GM23338 (cell line): ENCODE results near the gene DMRTC2. TPM values are rescaled to one million over a fixed set of nuclear protein-coding genes. Genes with fewer than 3 reads are reported as not detected.

ENCODE experiments used
- ATAC-seq: fragments of 200-7000 bp; cut with Tn5 transposase; 3 replicates; pipeline ENCODE4 v1.9.1; 2020
- DNase-seq: peaks from one replicate; pipeline ENCODE4 v3.0.0-alpha.2; 2015; ENCODE audit warnings: low spot score
- H2AFZ ChIP-seq: fragments of 200-600 bp; sonication (generic); 2 replicates; pipeline ENCODE4 v1.8.0; 2016; ENCODE audit warnings: antibody characterized with exemption, mild to moderate bottlenecking, moderate library complexity
- H3F3A ChIP-seq: fragments of 200-600 bp; sonication (generic); replicated peaks from 2 replicates; pipeline ENCODE4 v1.8.0; 2017; ENCODE audit warnings: antibody characterized with exemption, mixed run types, low read depth
- H3K27ac ChIP-seq: fragments of 200-600 bp; sonication (generic); 2 replicates; pipeline ENCODE4 v1.6.1; 2016; ENCODE audit warnings: low read depth
- H3K27me3 ChIP-seq: fragments of 200-600 bp; sonication (generic); 2 replicates; pipeline ENCODE4 v1.8.0; 2016; ENCODE audit warnings: mild to moderate bottlenecking, mixed run types, moderate library complexity; ENCODE audit not compliant: insufficient read depth
- H3K36me3 ChIP-seq: fragments of 200-600 bp; sonication (generic); 2 replicates; pipeline ENCODE4 v1.8.0; 2016; ENCODE audit warnings: mild to moderate bottlenecking; ENCODE audit not compliant: insufficient read depth
- H3K4me1 ChIP-seq: fragments of 200-600 bp; sonication (generic); 2 replicates; pipeline ENCODE4 v1.8.0; 2016; ENCODE audit warnings: mild to moderate bottlenecking, moderate library complexity; ENCODE audit not compliant: insufficient read depth
- H3K4me2 ChIP-seq: fragments of 200-600 bp; sonication (generic); 2 replicates; pipeline ENCODE4 v1.7.1; 2017; ENCODE audit warnings: mixed run types
- H3K4me3 ChIP-seq: fragments of 200-600 bp; sonication (generic); 2 replicates; pipeline ENCODE4 v1.6.1; 2016; ENCODE audit warnings: mixed run types
- H3K79me2 ChIP-seq: fragments of 200-600 bp; sonication (generic); replicated peaks from 2 replicates; pipeline ENCODE4 v1.8.0; 2017; ENCODE audit warnings: mild to moderate bottlenecking; ENCODE audit not compliant: insufficient read depth
- H3K9me2 ChIP-seq: fragments of 200-600 bp; sonication (generic); 2 replicates; pipeline ENCODE4 v1.8.0; 2017; ENCODE audit not compliant: insufficient read depth
- H4K20me1 ChIP-seq: fragments of 200-600 bp; sonication (generic); replicated peaks from 2 replicates; pipeline ENCODE4 v1.8.0; 2017; ENCODE audit warnings: mild to moderate bottlenecking; ENCODE audit not compliant: insufficient read depth
- H3K27ac Mint-ChIP-seq: 2 replicates; pipeline ENCODE4 v1.8.0; 2020; ENCODE audit warnings: inconsistent platforms, mild to moderate bottlenecking, moderate library complexity, mixed read lengths
- H3K27me3 Mint-ChIP-seq: 3 replicates; pipeline ENCODE4 v1.8.0; 2022; ENCODE audit warnings: low read depth, mild to moderate bottlenecking, moderate library complexity, mixed read lengths, inconsistent platforms; ENCODE audit not compliant: insufficient read depth, poor library complexity
- H3K36me3 Mint-ChIP-seq: 3 replicates; pipeline ENCODE4 v1.8.0; 2021; ENCODE audit warnings: low read depth, mild to moderate bottlenecking, inconsistent platforms, moderate library complexity, mixed read lengths
- H3K4me1 Mint-ChIP-seq: 3 replicates; pipeline ENCODE4 v1.8.0; 2020; ENCODE audit warnings: mild to moderate bottlenecking, inconsistent platforms, mixed read lengths
- H3K4me3 Mint-ChIP-seq: 3 replicates; pipeline ENCODE4 v1.8.0; 2021; ENCODE audit warnings: moderate library complexity, mild to moderate bottlenecking, inconsistent platforms, mixed read lengths
- H3K9me3 Mint-ChIP-seq: 3 replicates; pipeline ENCODE4 v1.8.0; 2020; ENCODE audit warnings: moderate library complexity, mild to moderate bottlenecking, inconsistent platforms, mixed read lengths
- EZH2 ChIP-seq: fragments of 200-600 bp; sonication (generic); IDR thresholded peaks from one replicate; pipeline ENCODE4 v1.8.0; 2017; ENCODE audit warnings: antibody characterized with exemption, mild to moderate bottlenecking, low read depth; ENCODE audit not compliant: unreplicated experiment
- EZH2phosphoT487 ChIP-seq: fragments of 200-600 bp; sonication (generic); IDR thresholded peaks from one replicate; pipeline ENCODE4 v1.8.1; 2018; ENCODE audit warnings: antibody characterized with exemption; ENCODE audit not compliant: unreplicated experiment
- JUNB ChIP-seq: IDR thresholded peaks from one replicate; pipeline ENCODE4 v1.6.1; 2016; ENCODE audit warnings: antibody characterized with exemption; ENCODE audit not compliant: unreplicated experiment
- NANOG ChIP-seq: IDR thresholded peaks from 2 replicates; pipeline ENCODE4 v1.6.1; 2016; ENCODE audit warnings: antibody characterized with exemption, borderline replicate concordance
- REST ChIP-seq: IDR thresholded peaks from one replicate; pipeline ENCODE4 v1.6.1; 2018; ENCODE audit warnings: antibody characterized with exemption; ENCODE audit not compliant: unreplicated experiment
- STAT1 ChIP-seq: IDR thresholded peaks from one replicate; pipeline ENCODE4 v1.6.1; 2016; ENCODE audit warnings: antibody characterized with exemption; ENCODE audit not compliant: unreplicated experiment
- ZNF114 ChIP-seq: fragments of 250-450 bp; sonication (Bioruptor Pico); IDR thresholded peaks from 2 replicates; pipeline ENCODE4 v1.5.0; 2020; ENCODE audit warnings: mild to moderate bottlenecking, moderate library complexity
- ZNF331 ChIP-seq: fragments of 250-450 bp; sonication (Bioruptor Pico); IDR thresholded peaks from 2 replicates; pipeline ENCODE4 v1.5.0; 2020; ENCODE audit warnings: low read depth, mild to moderate bottlenecking, moderate library complexity
- polyA plus RNA-seq: library from polyadenylated mRNA; unstranded; fragments of >200 nt; fragmentation: Nextera tagmentation; extraction: Ambion mirVana; gene quantifications from 2 replicates; pipeline ENCODE4 v1.2.1, GENCODE V29; 2016
- total RNA-seq: library from RNA; depleted of rRNA; stranded (reverse); fragments of >200 nt; shearing (Covaris generic); gene quantifications from 2 replicates; pipeline ENCODE4 v1.2.3, GENCODE V29; 2014

DMRTC2 gene
- total and polyA plus RNA-seq, 2 experiments from 2014 or later, result 0.21 TPM; not detected in 1

- Histone ChIP-seq H3K4me3 (no peak overlapping the region), H3K79me2 (peaks cover 3% of the 10 kb centered on the region; the same call in 1 of the 2 replicates), H3F3A (peaks cover 16% of the 10 kb centered on the region), H3K27ac (no peak overlapping the region), H3K9me2 (no peaks in the 10 kb centered on the region), H3K4me2 (no peak overlapping the region), H3K27me3 (peaks cover 29% of the 10 kb centered on the region), H2AFZ (no peak overlapping the region), H4K20me1 (no peaks in the 10 kb centered on the region), H3K4me1 (peaks cover 8% of the 10 kb centered on the region), H3K36me3 (no peaks in the 10 kb centered on the region)
- H3K4me3 Mint-ChIP-seq, result no peak overlapping the region
- peaks cover 31% of the 10 kb centered on the region for H3K27me3 Mint-ChIP-seq
- H3K27ac Mint-ChIP-seq, result no peak overlapping the region
- ATAC-seq (no peak), DNase-seq (no peak)
- TF ChIP-seq EZH2phosphoT487 (no peak), ZNF114 (CRISPR knock-in tag) (no peak), ZNF331 (CRISPR knock-in tag) (no peak), JUNB (no peak), EZH2 (no peak), STAT1 (no peak), NANOG (no peak), REST (no peak)
- peaks cover 17% of the 10 kb centered on the region for H3K4me1 Mint-ChIP-seq
- no peaks in the 10 kb centered on the region; the same call in 2 of the 3 replicates for H3K36me3 Mint-ChIP-seq
- H3K9me3 Mint-ChIP-seq, result peaks cover 4% of the 10 kb centered on the region; the same call in 1 of the 3 replicates
Observed at GRCh38 chr19:41879670-41880328, 35.0 kb downstream of the DMRTC2 start.

DNA sequence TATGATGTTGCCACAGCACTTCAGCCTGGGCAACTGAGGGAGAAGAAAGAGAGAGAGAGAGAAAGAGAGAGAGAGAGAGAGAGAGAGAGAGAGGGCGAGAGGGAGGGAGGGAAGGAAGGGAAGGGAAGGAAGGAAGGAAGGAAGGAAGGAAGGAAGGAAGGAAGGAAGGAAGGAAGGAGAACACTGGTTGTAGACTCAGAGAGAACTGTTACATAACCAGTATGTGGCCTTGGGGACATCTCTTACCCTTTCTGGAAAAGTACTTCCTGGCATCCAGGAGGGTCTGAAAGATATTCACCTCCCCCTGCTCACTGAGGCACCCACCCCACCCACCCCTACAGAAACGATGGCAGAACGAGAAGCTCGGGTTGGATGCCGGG, 35.5 kb downstream of the DMRTC2 start:
- Histone ChIP-seq H3K4me2 (no peak overlapping the region), H3F3A (peaks cover 16% of the 10 kb centered on the region), H3K27ac (no peak overlapping the region), H2AFZ (no peak overlapping the region), H3K9me2 (no peaks in the 10 kb centered on the region), H3K4me3 (no peak overlapping the region), H3K36me3 (no peaks in the 10 kb centered on the region), H3K79me2 (peaks cover 6% of the 10 kb centered on the region; the same call in 1 of the 2 replicates), H4K20me1 (no peaks in the 10 kb centered on the region), H3K27me3 (peaks cover 29% of the 10 kb centered on the region), H3K4me1 (peaks cover 12% of the 10 kb centered on the region)
- H3K27ac Mint-ChIP-seq, result no peak overlapping the region
- H3K4me1 Mint-ChIP-seq, result peaks cover 21% of the 10 kb centered on the region
- DNase-seq (no peak), ATAC-seq (no peak)
- no peak for TF ChIP-seq ZNF331 (CRISPR knock-in tag)
- no peak for TF ChIP-seq JUNB
- no peak for TF ChIP-seq EZH2phosphoT487
- H3K27me3 Mint-ChIP-seq, result peaks cover 31% of the 10 kb centered on the region
- peaks cover 4% of the 10 kb centered on the region; the same call in 1 of the 3 replicates for H3K9me3 Mint-ChIP-seq
- no peak overlapping the region for H3K4me3 Mint-ChIP-seq
- no peaks in the 10 kb centered on the region; the same call in 2 of the 3 replicates for H3K36me3 Mint-ChIP-seq
